Type B pancreatic cell (in vitro differentiated cells): Measurements from ENCODE around the gene SHF. TPM values are rescaled to one million over a fixed set of nuclear protein-coding genes. Genes with fewer than 3 reads are reported as not detected.

Source experiments
- DNase-seq: peaks from one replicate; pipeline ENCODE4 v3.0.0; 2021; ENCODE audit warnings: mixed read lengths; ENCODE audit not compliant: unreplicated experiment; ENCODE audit errors: extremely low spot score
- H3K27ac Mint-ChIP-seq: 2 replicates; pipeline ENCODE4 v1.8.0; 2021; ENCODE audit warnings: mild to moderate bottlenecking, mixed read lengths
- H3K27me3 Mint-ChIP-seq: 2 replicates; pipeline ENCODE4 v1.8.0; 2021; ENCODE audit warnings: mixed read lengths
- H3K36me3 Mint-ChIP-seq: 2 replicates; pipeline ENCODE4 v1.8.0; 2021; ENCODE audit warnings: mixed read lengths
- H3K4me1 Mint-ChIP-seq: one replicate; pipeline ENCODE4 v1.8.0; 2021; ENCODE audit warnings: mixed read lengths; ENCODE audit not compliant: unreplicated experiment
- H3K4me3 Mint-ChIP-seq: 2 replicates; pipeline ENCODE4 v1.8.0; 2021; ENCODE audit warnings: mild to moderate bottlenecking, mixed read lengths
- H3K9me3 Mint-ChIP-seq: 2 replicates; pipeline ENCODE4 v1.8.0; 2021; ENCODE audit warnings: mixed read lengths
- total RNA-seq: library from RNA; stranded (reverse); gene quantifications from 2 replicates; pipeline ENCODE4 v1.2.1, GENCODE V29; 2021; ENCODE audit warnings: low replicate concordance
- TF ChIP-seq, protein P1 (sequence below): fragments of 200-600 bp; sonication (generic); conservative IDR thresholded peaks from 2 replicates; pipeline ENCODE4 v1.5.0; 2021; ENCODE audit warnings: antibody characterized with exemption, mild to moderate bottlenecking

Gene SHF
- total RNA-seq, 1 donor from 2014 or later, result 29.0 TPM

DNA sequence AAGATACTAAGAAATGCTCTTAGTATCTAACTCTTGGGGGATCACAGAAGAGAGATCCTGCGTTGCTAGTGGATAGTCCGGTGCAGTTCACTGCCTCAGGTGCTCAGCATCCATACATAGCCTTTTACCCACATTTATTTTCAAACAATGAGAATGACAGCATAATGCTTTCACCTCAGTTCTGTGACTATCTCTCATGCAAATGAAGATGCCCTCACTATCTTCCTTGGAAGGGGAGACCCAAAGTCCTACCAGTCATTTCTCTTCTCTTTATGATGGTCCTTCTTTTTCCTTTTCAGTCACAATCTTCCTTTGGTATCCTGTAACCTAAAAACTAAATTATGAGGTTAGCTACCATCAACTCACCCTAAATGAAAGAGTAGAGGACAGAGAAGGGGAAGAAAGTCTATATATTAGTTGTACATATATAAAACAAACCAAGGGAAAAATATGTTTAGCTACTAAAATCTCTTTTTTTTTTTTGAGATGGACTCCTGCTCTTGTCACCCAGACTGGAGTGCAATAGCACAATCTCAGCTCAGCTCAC, 33.4 kb upstream of the SHF start:
- no peak overlapping the region for H3K4me3 Mint-ChIP-seq
- no peak for DNase-seq
- H3K4me1 Mint-ChIP-seq, result no peaks in the 10 kb centered on the region
- H3K27me3 Mint-ChIP-seq, result peaks cover 22% of the 10 kb centered on the region
- H3K27ac Mint-ChIP-seq, result no peak overlapping the region
- TF ChIP-seq, protein P1, sequence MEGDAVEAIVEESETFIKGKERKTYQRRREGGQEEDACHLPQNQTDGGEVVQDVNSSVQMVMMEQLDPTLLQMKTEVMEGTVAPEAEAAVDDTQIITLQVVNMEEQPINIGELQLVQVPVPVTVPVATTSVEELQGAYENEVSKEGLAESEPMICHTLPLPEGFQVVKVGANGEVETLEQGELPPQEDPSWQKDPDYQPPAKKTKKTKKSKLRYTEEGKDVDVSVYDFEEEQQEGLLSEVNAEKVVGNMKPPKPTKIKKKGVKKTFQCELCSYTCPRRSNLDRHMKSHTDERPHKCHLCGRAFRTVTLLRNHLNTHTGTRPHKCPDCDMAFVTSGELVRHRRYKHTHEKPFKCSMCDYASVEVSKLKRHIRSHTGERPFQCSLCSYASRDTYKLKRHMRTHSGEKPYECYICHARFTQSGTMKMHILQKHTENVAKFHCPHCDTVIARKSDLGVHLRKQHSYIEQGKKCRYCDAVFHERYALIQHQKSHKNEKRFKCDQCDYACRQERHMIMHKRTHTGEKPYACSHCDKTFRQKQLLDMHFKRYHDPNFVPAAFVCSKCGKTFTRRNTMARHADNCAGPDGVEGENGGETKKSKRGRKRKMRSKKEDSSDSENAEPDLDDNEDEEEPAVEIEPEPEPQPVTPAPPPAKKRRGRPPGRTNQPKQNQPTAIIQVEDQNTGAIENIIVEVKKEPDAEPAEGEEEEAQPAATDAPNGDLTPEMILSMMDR, result no peak
- H3K9me3 Mint-ChIP-seq, result no peaks in the 10 kb centered on the region
- no peaks in the 10 kb centered on the region for H3K36me3 Mint-ChIP-seq

DNA sequence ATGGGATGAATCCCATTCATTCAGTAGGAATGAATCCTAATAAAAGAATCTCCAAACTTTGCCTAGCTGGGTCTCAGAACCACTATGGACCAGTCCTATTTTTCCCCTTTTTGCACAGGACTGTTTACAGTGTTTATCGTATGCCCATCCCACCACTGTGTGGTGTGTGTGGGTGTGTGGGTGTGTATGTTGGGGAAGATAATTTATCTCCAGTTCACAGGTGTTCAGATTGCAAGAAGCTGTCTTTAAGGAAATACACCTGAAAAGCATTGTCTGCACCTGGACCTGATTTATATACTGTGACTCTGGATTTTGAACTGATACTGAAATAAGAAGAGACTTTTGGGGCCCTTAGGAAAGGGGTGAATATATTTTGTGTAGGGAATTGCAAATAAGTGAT, 24.7 kb upstream of the SHF start:
- TF ChIP-seq, protein P1, result no peak
- H3K27ac Mint-ChIP-seq, result no peak overlapping the region
- H3K36me3 Mint-ChIP-seq, result no peaks in the 10 kb centered on the region
- no peak overlapping the region for H3K4me3 Mint-ChIP-seq
- no peak for DNase-seq
- no peaks in the 10 kb centered on the region for H3K4me1 Mint-ChIP-seq
- peaks cover 4% of the 10 kb centered on the region for H3K27me3 Mint-ChIP-seq
- H3K9me3 Mint-ChIP-seq, result no peaks in the 10 kb centered on the region

DNA sequence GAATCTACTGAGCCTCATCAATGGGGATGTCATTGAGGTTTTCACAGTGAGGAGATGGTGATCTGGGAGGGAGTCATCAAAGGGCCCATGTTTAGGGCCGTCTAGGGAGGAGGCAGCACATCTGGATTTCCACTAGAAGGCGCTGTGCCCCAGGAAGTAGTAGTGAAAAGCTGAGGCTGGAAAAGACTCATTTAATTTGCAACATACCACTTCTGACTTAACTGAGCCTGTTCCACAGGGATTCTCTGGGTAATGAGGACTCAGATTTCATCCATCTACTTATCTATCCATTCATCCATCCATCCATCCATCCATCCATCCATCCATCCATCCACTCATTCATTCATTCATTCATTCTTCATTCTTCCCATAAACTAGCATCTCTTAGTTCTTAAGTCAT, 17.4 kb upstream of the SHF start:
- Mint-ChIP-seq H3K9me3 (no peaks in the 10 kb centered on the region), H3K4me3 (no peak overlapping the region), H3K27me3 (peaks cover 10% of the 10 kb centered on the region), H3K27ac (peak overlapping the region; percentile 2), H3K36me3 (no peaks in the 10 kb centered on the region), H3K4me1 (no peaks in the 10 kb centered on the region)
- TF ChIP-seq, protein P1, result peak; percentile 87
- no peak for DNase-seq

DNA sequence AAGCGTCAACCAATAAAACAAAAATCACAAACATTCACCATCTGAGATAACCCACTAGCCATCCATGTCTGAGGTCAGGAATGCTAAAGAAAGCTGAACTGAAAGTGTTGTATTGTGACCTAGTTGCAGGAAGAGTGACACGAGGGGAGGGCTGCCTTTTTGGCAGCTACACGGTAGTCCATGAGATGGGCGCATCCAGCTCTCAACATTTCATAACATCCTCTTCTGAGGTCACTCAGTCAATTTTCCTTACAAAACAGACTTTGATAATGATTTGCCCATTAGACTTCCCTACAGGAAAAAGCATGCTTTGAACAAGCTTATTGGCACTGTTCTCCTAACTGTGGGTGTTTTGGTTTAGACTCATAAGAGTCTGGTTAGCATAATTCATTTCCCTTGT, 15.4 kb upstream of the SHF start:
- TF ChIP-seq, protein P1, result no peak
- Mint-ChIP-seq H3K4me3 (no peak overlapping the region), H3K27me3 (peaks cover 20% of the 10 kb centered on the region), H3K9me3 (no peaks in the 10 kb centered on the region), H3K4me1 (no peaks in the 10 kb centered on the region), H3K36me3 (no peaks in the 10 kb centered on the region), H3K27ac (no peak overlapping the region)
- DNase-seq, result no peak

DNA sequence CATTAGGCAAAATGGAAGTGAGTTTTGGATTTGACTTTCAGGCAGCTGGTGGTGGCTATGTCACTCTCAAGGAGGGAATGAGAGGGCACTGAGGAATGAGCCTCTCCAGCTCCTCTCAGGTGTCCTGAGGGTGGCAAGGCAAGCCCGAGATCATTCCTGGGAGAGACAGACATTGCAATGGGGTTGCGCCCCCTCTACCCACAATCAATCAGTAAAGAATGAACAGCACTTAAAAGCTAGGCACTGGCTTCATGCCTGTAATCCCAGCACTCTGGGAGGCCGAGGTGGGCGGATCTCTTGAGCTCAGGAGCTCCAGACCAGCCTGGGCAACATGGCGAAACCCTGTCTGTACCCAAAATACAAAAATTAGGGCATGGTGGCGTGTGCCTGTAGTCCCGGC, 14.1 kb upstream of the SHF start:
- no peaks in the 10 kb centered on the region for H3K9me3 Mint-ChIP-seq
- H3K4me3 Mint-ChIP-seq, result no peak overlapping the region
- no peak for DNase-seq
- TF ChIP-seq, protein P1, result no peak
- H3K27ac Mint-ChIP-seq, result no peak overlapping the region
- no peaks in the 10 kb centered on the region for H3K36me3 Mint-ChIP-seq
- H3K27me3 Mint-ChIP-seq, result peaks cover 19% of the 10 kb centered on the region
- H3K4me1 Mint-ChIP-seq, result peaks cover 4% of the 10 kb centered on the region

DNA sequence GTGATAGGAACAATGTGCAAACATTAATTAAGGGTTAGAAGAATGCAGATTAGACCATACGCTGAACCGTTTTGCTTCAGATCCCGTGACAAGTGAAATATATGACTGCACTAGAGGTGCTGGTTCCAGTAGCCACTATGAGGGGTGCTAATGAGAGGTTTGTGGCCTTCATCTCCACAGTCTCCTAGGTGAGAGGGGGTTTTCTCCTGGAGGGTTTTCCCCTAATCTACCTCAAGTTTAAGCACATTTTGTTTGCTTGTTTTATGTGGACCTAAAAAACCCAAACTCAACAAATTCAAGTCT, 13.7 kb upstream of the SHF start:
- TF ChIP-seq, protein P1, result no peak
- H3K36me3 Mint-ChIP-seq, result no peaks in the 10 kb centered on the region
- peaks cover 4% of the 10 kb centered on the region for H3K4me1 Mint-ChIP-seq
- no peaks in the 10 kb centered on the region for H3K9me3 Mint-ChIP-seq
- DNase-seq, result no peak
- no peak overlapping the region for H3K4me3 Mint-ChIP-seq
- H3K27ac Mint-ChIP-seq, result no peak overlapping the region
- peaks cover 15% of the 10 kb centered on the region for H3K27me3 Mint-ChIP-seq
